Karpas-422 (cell line): ENCODE measurements around the gene MTFMT. TPM values are rescaled to one million over a fixed set of nuclear protein-coding genes. Genes with fewer than 3 reads are reported as not detected.
"Not testable (repeated sequence)": the region's sequence is repeated elsewhere in the genome, so short reads cannot be mapped to it uniquely, and the experiment has no call there.

Source experiments
- DNase-seq: peaks from one replicate; pipeline ENCODE4 v3.0.0-alpha.2; 2015
- H2AFZ ChIP-seq: fragments of 200-600 bp; sonication (generic); 2 replicates; pipeline ENCODE4 v1.6.1; 2014; ENCODE audit warnings: antibody characterized with exemption, low read length, mixed read lengths
- H3K27ac ChIP-seq: fragments of 200-600 bp; sonication (generic); 2 replicates; pipeline ENCODE4 v1.5.1; 2014; ENCODE audit warnings: mild to moderate bottlenecking, low read length, moderate library complexity
- H3K27me3 ChIP-seq: fragments of 200-600 bp; sonication (generic); 2 replicates; pipeline ENCODE4 v1.6.1; 2014; ENCODE audit warnings: low read length, mixed read lengths
- H3K36me3 ChIP-seq: fragments of 200-600 bp; sonication (generic); 2 replicates; pipeline ENCODE4 v1.6.1; 2014; ENCODE audit warnings: low read length, mixed read lengths; ENCODE audit not compliant: insufficient read depth
- H3K4me1 ChIP-seq: fragments of 200-600 bp; sonication (generic); 2 replicates; pipeline ENCODE4 v1.6.1; 2014; ENCODE audit warnings: mild to moderate bottlenecking, low read length, mixed read lengths
- H3K4me2 ChIP-seq: fragments of 200-600 bp; sonication (generic); 2 replicates; pipeline ENCODE4 v1.6.1; 2014; ENCODE audit warnings: low read length, low read depth, mild to moderate bottlenecking; ENCODE audit not compliant: poor library complexity, severe bottlenecking
- H3K4me3 ChIP-seq: fragments of 200-600 bp; sonication (generic); 2 replicates; pipeline ENCODE4 v1.5.1; 2014; ENCODE audit warnings: mild to moderate bottlenecking, antibody characterized with exemption, low read length, mixed read lengths
- H3K79me2 ChIP-seq: fragments of 200-600 bp; sonication (generic); 2 replicates; pipeline ENCODE4 v1.6.1; 2014; ENCODE audit warnings: mild to moderate bottlenecking, low read length, mixed read lengths
- H3K9ac ChIP-seq: fragments of 200-600 bp; sonication (generic); 2 replicates; pipeline ENCODE4 v1.6.0; 2014; ENCODE audit warnings: low read length
- H3K9me2 ChIP-seq: fragments of 200-600 bp; sonication (generic), shearing (Covaris generic); replicated peaks from 2 replicates; pipeline ENCODE4 v1.6.0; 2014; ENCODE audit warnings: mild to moderate bottlenecking, low read length, moderate library complexity; ENCODE audit not compliant: insufficient read depth
- H3K9me3 ChIP-seq: fragments of 300-700, 200-600 bp; sonication (generic); 2 replicates; pipeline ENCODE4 v1.6.1; 2014; ENCODE audit warnings: low read length, mixed read lengths
- H4K20me1 ChIP-seq: fragments of 200-600 bp; sonication (generic); 2 replicates; pipeline ENCODE4 v1.6.1; 2014; ENCODE audit warnings: mild to moderate bottlenecking, antibody characterized with exemption, low read length, low read depth; ENCODE audit not compliant: insufficient read depth
- total RNA-seq: library from RNA; depleted of rRNA; stranded (reverse); fragments of >200 nt; shearing (Covaris generic); gene quantifications from 2 replicates; pipeline ENCODE4 v1.2.3, GENCODE V29; 2014; ENCODE audit warnings: low replicate concordance

MTFMT gene
- total RNA-seq, 1 experiment from 2014 or later = 19.3 TPM

DNA sequence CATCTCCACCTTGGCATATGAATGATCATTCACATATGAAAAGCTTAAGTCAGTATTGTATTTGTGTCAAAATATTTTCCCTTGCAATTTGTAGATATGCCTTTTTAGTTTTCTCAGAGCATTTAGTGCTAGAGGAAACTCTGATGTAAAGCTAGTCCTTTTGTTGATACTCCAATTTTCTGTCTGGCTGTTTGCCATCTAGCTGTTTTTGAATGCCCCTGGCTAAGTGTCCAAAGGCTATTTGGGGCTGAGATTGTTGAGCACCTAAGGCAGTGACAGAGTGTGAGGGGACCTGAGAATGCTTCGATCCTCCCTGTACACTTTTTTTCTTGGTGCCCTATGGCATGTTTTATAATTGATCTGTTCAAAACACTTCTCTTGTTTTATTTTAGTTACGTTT lies 18.8 kb upstream of the MTFMT start:
- no peak for DNase-seq
- H3K4me2 ChIP-seq = no peak overlapping the region
- no peaks in the 10 kb centered on the region for H4K20me1 ChIP-seq

DNA sequence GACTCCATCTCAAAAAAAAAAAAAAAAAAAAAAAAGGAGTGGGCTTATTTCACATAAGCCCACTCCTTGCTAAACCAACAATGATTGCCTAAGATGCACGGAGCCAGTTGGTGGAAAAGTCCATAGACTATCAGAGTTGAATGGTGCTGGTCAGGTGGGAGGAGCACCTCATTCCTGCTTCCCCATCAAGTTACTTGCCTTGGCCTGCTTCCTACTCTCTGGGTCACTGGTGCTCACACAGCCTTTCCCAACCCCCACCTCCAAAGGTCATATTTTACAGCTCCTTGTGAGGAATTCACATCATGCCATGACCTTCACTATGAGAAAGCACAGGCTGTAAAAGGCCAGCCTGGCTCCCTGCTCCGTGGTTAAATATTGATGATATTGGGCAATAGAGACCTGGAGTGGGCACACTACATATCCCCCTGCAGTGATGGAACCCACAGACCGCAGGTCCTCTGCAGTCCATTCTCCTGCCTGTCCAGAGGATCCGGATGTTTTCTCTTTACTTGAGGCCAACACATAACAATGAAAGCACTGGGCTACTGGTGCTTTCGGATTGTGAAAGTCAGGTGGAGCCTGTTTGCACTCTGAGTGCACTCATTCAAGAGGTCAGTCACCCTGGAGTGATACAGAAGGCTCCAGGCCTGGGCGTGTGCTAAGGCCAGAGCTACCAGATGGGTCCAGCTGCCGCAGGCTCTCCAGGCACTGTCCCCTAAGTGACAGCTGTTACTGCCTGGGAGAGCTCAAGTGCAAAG lies 15.5 kb upstream of the MTFMT start, which contains the start of gene SLC51B:
SLC51B (plus strand) TSS at position 664 of the 758 bp plus-strand sequence. CDS start 4,618 bp downstream, outside the sequence.
- Histone ChIP-seq H3K4me3 (no peak within 1 kb of the TSS), H3K9ac (no peak within 1 kb of the TSS), H3K4me1 (peaks cover 10% of the 10 kb centered on the region), H3K27me3 (no peaks in the 10 kb centered on the region), H3K9me2 (no peaks in the 10 kb centered on the region), H3K4me2 (no peak within 1 kb of the TSS), H3K27ac (no peak within 1 kb of the TSS), H3K36me3 (no peaks in the 10 kb centered on the region), H3K79me2 (no peaks in the 10 kb centered on the region), H2AFZ (no peak within 1 kb of the TSS), H3K9me3 (no peaks in the 10 kb centered on the region), H4K20me1 (no peaks in the 10 kb centered on the region)
- no peak for DNase-seq

More for the DNA sequence above, 18.8 kb upstream of the MTFMT start:
- Histone ChIP-seq H3K4me3 (no peak overlapping the region), H3K4me1 (peaks cover 17% of the 10 kb centered on the region), H3K9me2 (no peaks in the 10 kb centered on the region), H3K9me3 (no peaks in the 10 kb centered on the region), H2AFZ (no peak overlapping the region), H3K27me3 (no peaks in the 10 kb centered on the region), H3K36me3 (no peaks in the 10 kb centered on the region), H3K9ac (no peak overlapping the region), H3K27ac (no peak overlapping the region), H3K79me2 (no peaks in the 10 kb centered on the region)

DNA sequence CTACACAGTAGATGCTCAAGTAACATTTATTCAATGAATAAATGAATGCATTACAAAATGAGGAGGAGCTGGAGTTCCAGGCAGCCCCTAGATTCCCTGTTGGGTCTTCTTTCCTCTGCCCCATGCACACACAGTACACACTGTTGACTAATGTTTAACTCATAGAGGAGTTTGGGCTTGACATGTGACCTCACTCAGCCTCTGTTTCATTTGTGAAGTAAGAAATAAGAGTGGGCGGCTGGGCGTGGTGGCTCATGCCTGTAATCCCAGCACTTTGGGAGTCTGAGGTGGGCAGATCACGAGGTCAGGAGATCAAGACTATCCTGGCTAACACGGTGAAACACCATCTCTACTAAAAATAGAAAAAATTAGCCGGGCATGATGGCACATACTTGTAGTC lies 14.8 kb upstream of the MTFMT start:
- not testable (repeated sequence) for H3K36me3 ChIP-seq, H3K9me2 ChIP-seq, H3K79me2 ChIP-seq, H4K20me1 ChIP-seq, H3K9ac ChIP-seq, H3K4me3 ChIP-seq, H2AFZ ChIP-seq, DNase-seq, H3K4me1 ChIP-seq, H3K27me3 ChIP-seq, H3K9me3 ChIP-seq, H3K27ac ChIP-seq, H3K4me2 ChIP-seq

- DNase-seq = no peak
- no peaks in the 10 kb centered on the region for H3K36me3 ChIP-seq
- H3K79me2 ChIP-seq = no peaks in the 10 kb centered on the region
- H2AFZ ChIP-seq = no peak overlapping the region
- no peak overlapping the region for H3K4me3 ChIP-seq
- no peaks in the 10 kb centered on the region for H3K4me1 ChIP-seq
- no peak overlapping the region for H3K4me2 ChIP-seq
- no peaks in the 10 kb centered on the region for H3K9me2 ChIP-seq
- H3K9me3 ChIP-seq = no peaks in the 10 kb centered on the region
- no peak overlapping the region for H3K9ac ChIP-seq
- H4K20me1 ChIP-seq = no peaks in the 10 kb centered on the region
- H3K27me3 ChIP-seq = no peaks in the 10 kb centered on the region
- H3K27ac ChIP-seq = no peak overlapping the region
Observed at GRCh38 chr15:65042776-65043327, 13.4 kb upstream of the MTFMT start.

- H3K4me1 ChIP-seq = no peaks in the 10 kb centered on the region
- H2AFZ ChIP-seq = no peak overlapping the region
- no peaks in the 10 kb centered on the region for H3K79me2 ChIP-seq
- H3K4me2 ChIP-seq = no peak overlapping the region
- H3K9me2 ChIP-seq = no peaks in the 10 kb centered on the region
- no peaks in the 10 kb centered on the region for H3K27me3 ChIP-seq
- no peak overlapping the region for H3K4me3 ChIP-seq
- H3K9me3 ChIP-seq = no peaks in the 10 kb centered on the region
- no peak for DNase-seq
- no peaks in the 10 kb centered on the region for H3K36me3 ChIP-seq
- H3K9ac ChIP-seq = no peak overlapping the region
- H3K27ac ChIP-seq = no peak overlapping the region
- no peaks in the 10 kb centered on the region for H4K20me1 ChIP-seq
Observed at GRCh38 chr15:65041787-65042186, 12.3 kb upstream of the MTFMT start.

- Histone ChIP-seq H4K20me1 (no peaks in the 10 kb centered on the region), H3K4me1 (no peaks in the 10 kb centered on the region), H3K9me3 (no peaks in the 10 kb centered on the region)
Observed at GRCh38 chr15:65040461-65040860, 11.0 kb upstream of the MTFMT start.

GRCh38 chr15:65038836-65039235 lies 9.4 kb upstream of the MTFMT start:
- no peaks in the 10 kb centered on the region for H4K20me1 ChIP-seq
- no peak overlapping the region for H3K9ac ChIP-seq
- no peak for DNase-seq
- H3K9me3 ChIP-seq = no peaks in the 10 kb centered on the region
- no peaks in the 10 kb centered on the region for H3K27me3 ChIP-seq
- H2AFZ ChIP-seq = no peak overlapping the region
- H3K27ac ChIP-seq = no peak overlapping the region
- H3K9me2 ChIP-seq = no peaks in the 10 kb centered on the region
- no peak overlapping the region for H3K4me2 ChIP-seq
- no peaks in the 10 kb centered on the region for H3K79me2 ChIP-seq
- H3K36me3 ChIP-seq = no peaks in the 10 kb centered on the region
- no peak overlapping the region for H3K4me3 ChIP-seq
- H3K4me1 ChIP-seq = peaks cover under 1% of the 10 kb centered on the region; the same call in 1 of the 2 replicates

More at GRCh38 chr15:65040461-65040860, 11.0 kb upstream of the MTFMT start:
- H3K27me3 ChIP-seq = no peaks in the 10 kb centered on the region
- no peaks in the 10 kb centered on the region for H3K9me2 ChIP-seq
- no peak for DNase-seq
- no peaks in the 10 kb centered on the region for H3K36me3 ChIP-seq
- no peaks in the 10 kb centered on the region for H3K79me2 ChIP-seq
- no peak overlapping the region for H3K9ac ChIP-seq
- no peak overlapping the region for H3K27ac ChIP-seq
- no peak overlapping the region for H2AFZ ChIP-seq
- no peak overlapping the region for H3K4me2 ChIP-seq
- no peak overlapping the region for H3K4me3 ChIP-seq

DNA sequence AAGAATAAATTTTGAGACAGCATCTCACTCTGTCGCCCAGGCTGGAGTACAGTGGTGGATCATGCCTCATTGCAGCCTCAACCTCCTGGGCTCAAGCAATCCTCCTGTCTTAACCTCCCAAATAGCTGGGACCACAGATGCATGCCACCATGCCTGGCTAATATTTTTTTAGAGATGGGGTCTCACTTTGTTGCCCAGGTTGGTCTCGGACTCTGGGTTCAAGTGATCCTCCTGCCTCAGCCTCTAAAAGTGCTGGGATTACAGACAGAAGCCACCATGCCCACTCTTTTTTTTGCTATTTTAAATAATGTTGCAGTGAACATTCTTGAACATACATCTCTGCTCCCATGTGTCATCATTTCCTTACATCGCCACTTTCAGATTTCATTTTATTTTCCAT lies 9.0 kb upstream of the MTFMT start:
- Histone ChIP-seq H3K9me3 (no peaks in the 10 kb centered on the region), H3K79me2 (no peaks in the 10 kb centered on the region), H3K4me1 (peaks cover 5% of the 10 kb centered on the region), H3K4me3 (no peak overlapping the region), H2AFZ (no peak overlapping the region), H3K36me3 (no peaks in the 10 kb centered on the region), H3K27me3 (no peaks in the 10 kb centered on the region), H4K20me1 (no peaks in the 10 kb centered on the region), H3K9me2 (no peaks in the 10 kb centered on the region), H3K4me2 (no peak overlapping the region), H3K27ac (no peak overlapping the region), H3K9ac (no peak overlapping the region)
- DNase-seq = no peak
